UCSD-AML1 (cell line): Measurements from ENCODE around the gene COCH.
"Not testable (repeated sequence)": the region's sequence is repeated elsewhere in the genome, so short reads cannot be mapped to it uniquely, and the experiment has no call there.

Experiments used
- DNase-seq: peaks from one replicate; lab custom pipeline; 2025; ENCODE audit not compliant: unreplicated experiment; lab: John Stamatoyannopoulos, UW

The COCH gene

DNA sequence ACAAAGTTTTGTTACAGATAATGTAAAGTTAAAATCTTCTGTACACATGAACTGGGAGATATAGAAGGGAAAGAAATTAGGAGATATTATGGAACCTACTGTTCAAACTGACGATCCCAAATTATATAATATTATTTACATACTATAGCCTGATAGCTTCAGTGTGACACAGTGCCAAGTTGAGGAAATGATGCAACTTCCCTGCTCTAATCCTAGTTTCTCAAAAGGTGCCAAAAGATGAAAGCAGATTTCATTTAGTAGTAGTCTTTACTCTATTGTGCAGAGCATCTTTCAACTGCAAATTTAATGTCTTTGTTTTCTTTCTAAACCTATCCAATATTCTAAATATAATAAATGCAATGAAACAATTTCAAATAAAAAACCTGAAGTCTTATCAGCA is 46.9 kb downstream of the COCH start:
- DNase-seq, result no peak

DNA sequence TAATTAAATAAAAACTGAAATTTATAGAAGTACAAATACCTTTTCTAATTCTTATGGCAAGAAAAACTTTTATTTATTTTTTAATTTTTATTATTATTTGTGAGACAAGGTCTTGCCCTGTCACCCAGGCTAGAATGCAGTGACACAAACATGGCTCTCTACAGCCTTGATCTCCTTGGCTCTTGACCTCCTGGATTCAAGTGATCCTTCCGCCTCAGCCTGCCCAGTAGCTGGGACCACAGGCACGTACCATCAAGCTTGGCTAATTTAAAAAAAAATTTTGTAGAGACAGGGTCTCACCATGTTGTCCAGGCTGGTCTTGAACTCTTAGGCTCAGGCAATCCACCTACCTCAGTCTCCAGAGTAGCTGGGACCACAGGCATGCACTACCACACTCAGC is 47.4 kb downstream of the COCH start:
- no peak for DNase-seq

GRCh38 chr14:30925254-30925653 is 50.9 kb downstream of the COCH start:
- DNase-seq, result no peak

GRCh38 chr14:30928462-30928861 is 54.1 kb downstream of the COCH start:
- DNase-seq, result no peak

- not testable (repeated sequence) for DNase-seq
Measured at GRCh38 chr14:30933937-30934336, 59.6 kb downstream of the COCH start.

DNA sequence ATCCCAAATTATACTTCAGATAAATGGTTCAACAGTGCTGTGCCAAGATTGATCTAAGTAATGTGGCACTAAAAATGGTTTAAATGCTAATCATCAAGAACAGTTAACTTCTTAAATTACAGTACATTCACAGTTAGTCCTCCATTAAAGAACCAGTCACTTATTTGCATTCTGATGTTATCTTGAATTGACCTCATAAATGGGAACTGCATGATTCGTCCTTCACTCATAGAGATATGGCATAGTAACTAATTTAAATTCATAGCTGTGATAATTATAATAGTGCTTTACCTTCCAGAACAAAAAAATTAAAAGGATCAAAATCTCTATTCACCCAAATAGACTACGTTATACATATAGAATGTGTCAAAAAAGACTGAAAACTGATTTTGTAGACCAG is 61.1 kb downstream of the COCH start:
- DNase-seq, result no peak

- no peak for DNase-seq
Measured at GRCh38 chr14:30938617-30939016, 64.3 kb downstream of the COCH start.
